ENCODE results near the gene OR2T2.

DNA sequence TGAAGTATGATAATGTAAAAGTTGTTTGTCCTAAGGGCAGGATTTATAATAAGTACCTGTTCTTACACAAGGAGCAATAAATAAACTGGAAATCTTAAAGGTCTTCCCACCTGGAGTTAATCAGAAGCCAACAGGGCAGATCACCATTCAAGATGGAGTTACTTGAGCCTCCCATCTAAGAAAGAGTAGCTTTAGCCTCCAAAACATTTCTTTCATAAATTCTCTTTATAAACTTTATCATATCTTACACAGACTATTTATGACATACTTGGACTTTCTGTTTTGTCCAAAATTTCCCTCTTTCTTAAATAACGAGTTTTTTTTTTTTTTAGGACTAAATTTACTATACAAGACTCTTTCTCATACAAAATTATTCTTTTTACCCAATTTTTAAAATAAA is 24.1 kb upstream of the OR2T2 start:
- no peak for TF ChIP-seq STAT1 (IDR thresholded peaks at IDR 0.05; ENCODE audit: unreplicated experiment)
- TF ChIP-seq, protein P1, sequence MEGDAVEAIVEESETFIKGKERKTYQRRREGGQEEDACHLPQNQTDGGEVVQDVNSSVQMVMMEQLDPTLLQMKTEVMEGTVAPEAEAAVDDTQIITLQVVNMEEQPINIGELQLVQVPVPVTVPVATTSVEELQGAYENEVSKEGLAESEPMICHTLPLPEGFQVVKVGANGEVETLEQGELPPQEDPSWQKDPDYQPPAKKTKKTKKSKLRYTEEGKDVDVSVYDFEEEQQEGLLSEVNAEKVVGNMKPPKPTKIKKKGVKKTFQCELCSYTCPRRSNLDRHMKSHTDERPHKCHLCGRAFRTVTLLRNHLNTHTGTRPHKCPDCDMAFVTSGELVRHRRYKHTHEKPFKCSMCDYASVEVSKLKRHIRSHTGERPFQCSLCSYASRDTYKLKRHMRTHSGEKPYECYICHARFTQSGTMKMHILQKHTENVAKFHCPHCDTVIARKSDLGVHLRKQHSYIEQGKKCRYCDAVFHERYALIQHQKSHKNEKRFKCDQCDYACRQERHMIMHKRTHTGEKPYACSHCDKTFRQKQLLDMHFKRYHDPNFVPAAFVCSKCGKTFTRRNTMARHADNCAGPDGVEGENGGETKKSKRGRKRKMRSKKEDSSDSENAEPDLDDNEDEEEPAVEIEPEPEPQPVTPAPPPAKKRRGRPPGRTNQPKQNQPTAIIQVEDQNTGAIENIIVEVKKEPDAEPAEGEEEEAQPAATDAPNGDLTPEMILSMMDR (conservative IDR thresholded peaks at IDR 0.05; ENCODE audit: low read depth in 2 of 2), result no peak
- TF ChIP-seq POLR2AphosphoS5 (IDR thresholded peaks at IDR 0.05; ENCODE audit: low read depth), result no peak
- no peak for TF ChIP-seq EZH2 (IDR thresholded peaks at IDR 0.05; ENCODE audit: low read depth, unreplicated experiment)
- no peak for TF ChIP-seq EZH2phosphoT487 (IDR thresholded peaks at IDR 0.05; ENCODE audit: unreplicated experiment)
- TF ChIP-seq CREB1 (CRISPR knock-in tag; IDR thresholded peaks at IDR 0.05; ENCODE audit: low read depth), result no peak
- TF ChIP-seq, protein P2, sequence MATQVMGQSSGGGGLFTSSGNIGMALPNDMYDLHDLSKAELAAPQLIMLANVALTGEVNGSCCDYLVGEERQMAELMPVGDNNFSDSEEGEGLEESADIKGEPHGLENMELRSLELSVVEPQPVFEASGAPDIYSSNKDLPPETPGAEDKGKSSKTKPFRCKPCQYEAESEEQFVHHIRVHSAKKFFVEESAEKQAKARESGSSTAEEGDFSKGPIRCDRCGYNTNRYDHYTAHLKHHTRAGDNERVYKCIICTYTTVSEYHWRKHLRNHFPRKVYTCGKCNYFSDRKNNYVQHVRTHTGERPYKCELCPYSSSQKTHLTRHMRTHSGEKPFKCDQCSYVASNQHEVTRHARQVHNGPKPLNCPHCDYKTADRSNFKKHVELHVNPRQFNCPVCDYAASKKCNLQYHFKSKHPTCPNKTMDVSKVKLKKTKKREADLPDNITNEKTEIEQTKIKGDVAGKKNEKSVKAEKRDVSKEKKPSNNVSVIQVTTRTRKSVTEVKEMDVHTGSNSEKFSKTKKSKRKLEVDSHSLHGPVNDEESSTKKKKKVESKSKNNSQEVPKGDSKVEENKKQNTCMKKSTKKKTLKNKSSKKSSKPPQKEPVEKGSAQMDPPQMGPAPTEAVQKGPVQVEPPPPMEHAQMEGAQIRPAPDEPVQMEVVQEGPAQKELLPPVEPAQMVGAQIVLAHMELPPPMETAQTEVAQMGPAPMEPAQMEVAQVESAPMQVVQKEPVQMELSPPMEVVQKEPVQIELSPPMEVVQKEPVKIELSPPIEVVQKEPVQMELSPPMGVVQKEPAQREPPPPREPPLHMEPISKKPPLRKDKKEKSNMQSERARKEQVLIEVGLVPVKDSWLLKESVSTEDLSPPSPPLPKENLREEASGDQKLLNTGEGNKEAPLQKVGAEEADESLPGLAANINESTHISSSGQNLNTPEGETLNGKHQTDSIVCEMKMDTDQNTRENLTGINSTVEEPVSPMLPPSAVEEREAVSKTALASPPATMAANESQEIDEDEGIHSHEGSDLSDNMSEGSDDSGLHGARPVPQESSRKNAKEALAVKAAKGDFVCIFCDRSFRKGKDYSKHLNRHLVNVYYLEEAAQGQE (IDR thresholded peaks at IDR 0.05; ENCODE audit: unreplicated experiment), result no peak
- no peak for TF ChIP-seq JUNB (IDR thresholded peaks at IDR 0.05; ENCODE audit: unreplicated experiment)
